GM19099 (cell line): ENCODE measurements around the gene MBD3L2.
"Not testable (repeated sequence)": the region's sequence is repeated elsewhere in the genome, so short reads cannot be mapped to it uniquely, and the experiment has no call there.

Experiments
- POLR2A ChIP-seq: IDR thresholded peaks from 3 replicates; pipeline ENCODE4 v1.6.1; 2011; ENCODE audit warnings: low read depth; ENCODE audit not compliant: insufficient read length; ENCODE audit errors: extremely low read depth

Gene MBD3L2

GRCh38 chr19:7049021-7049420, at the start of gene MBD3L2:
Gene MBD3L2 (plus strand): TSS chr19:7049321. CDS start chr19:7049374, 53 bp downstream.
- TF ChIP-seq POLR2A = not testable (repeated sequence)

GRCh38 chr19:6999933-7000332, 49.2 kb upstream of the MBD3L2 start:
- TF ChIP-seq POLR2A = no peak

- no peak for TF ChIP-seq POLR2A
Observed at GRCh38 chr19:7000333-7000732, 48.8 kb upstream of the MBD3L2 start.

- TF ChIP-seq POLR2A = no peak
Observed at GRCh38 chr19:7000816-7001215, 48.3 kb upstream of the MBD3L2 start.

- TF ChIP-seq POLR2A = no peak
Observed at GRCh38 chr19:7004313-7004931, 44.7 kb upstream of the MBD3L2 start.

GRCh38 chr19:7006135-7006704, 42.9 kb upstream of the MBD3L2 start:
- TF ChIP-seq POLR2A = no peak

- no peak for TF ChIP-seq POLR2A
Observed at GRCh38 chr19:7007859-7008258, 41.3 kb upstream of the MBD3L2 start.

GRCh38 chr19:7010722-7011593, 38.2 kb upstream of the MBD3L2 start:
- no peak for TF ChIP-seq POLR2A

GRCh38 chr19:7013678-7014077, 35.4 kb upstream of the MBD3L2 start:
- TF ChIP-seq POLR2A = no peak

- no peak for TF ChIP-seq POLR2A
Observed at GRCh38 chr19:7018828-7019227, 30.3 kb upstream of the MBD3L2 start.

- not testable (repeated sequence) for TF ChIP-seq POLR2A
Observed at GRCh38 chr19:7021331-7021730, 27.8 kb upstream of the MBD3L2 start, which contains the start of gene MBD3L2B. Gene MBD3L2B (minus strand): TSS chr19:7021431. CDS start chr19:7021397, 34 bp downstream.

- not testable (repeated sequence) for TF ChIP-seq POLR2A
Observed at GRCh38 chr19:7030278-7030677, 18.8 kb upstream of the MBD3L2 start, which contains the start of gene MBD3L5. Gene MBD3L5 (plus strand): TSS chr19:7030578. CDS start chr19:7030612, 34 bp downstream.

- TF ChIP-seq POLR2A = not testable (repeated sequence)
Observed at GRCh38 chr19:7040079-7040478, 9.0 kb upstream of the MBD3L2 start, which contains the start of gene MBD3L4. Gene MBD3L4 (minus strand): TSS chr19:7040179. CDS start chr19:7040144, 35 bp downstream.

- TF ChIP-seq POLR2A = not testable (repeated sequence)
Observed at GRCh38 chr19:7058576-7058975, 9.5 kb downstream of the MBD3L2 start, which contains the start of gene MBD3L3. Gene MBD3L3 (minus strand): TSS chr19:7058676. CDS start chr19:7058605, 71 bp downstream.

GRCh38 chr19:7063339-7063738, 14.2 kb downstream of the MBD3L2 start:
- no peak for TF ChIP-seq POLR2A
